ENCODE data around the gene SLC48A1. TPM values are rescaled to one million over a fixed set of nuclear protein-coding genes. Genes with fewer than 3 reads are reported as not detected.

The SLC48A1 gene
- polyA plus RNA-seq, 1 of the 3 experiments (the other 2 are of a cell fraction): 7.3 TPM

GRCh38 chr12:47823422-47824086 is 50.5 kb downstream of the SLC48A1 start (continued):
- TF ChIP-seq ZBTB33 (IDR thresholded peaks at IDR 0.05; ENCODE audit: borderline replicate concordance, low read depth) (no peak), PBX3 (IDR thresholded peaks at IDR 0.05) (no peak), MXI1 (IDR thresholded peaks at IDR 0.05; ENCODE audit: low read depth, low read length) (no peak), YY1 (IDR thresholded peaks at IDR 0.05; ENCODE audit: low read depth) (no peak), SIN3A (IDR thresholded peaks at IDR 0.05; ENCODE audit: borderline replicate concordance, low read depth, low read length) (no peak), USF1 (IDR thresholded peaks at IDR 0.05; ENCODE audit: borderline replicate concordance, low read depth) (no peak), JUND (IDR thresholded peaks at IDR 0.05) (no peak), TCF12 (IDR thresholded peaks at IDR 0.05) (no peak)

GRCh38 chr12:47824198-47824597 is 51.2 kb downstream of the SLC48A1 start:
- Histone ChIP-seq H3K4me3 (ENCODE audit: low read depth in 2 of 2, low read length in 1 of 2) (no peak overlapping the region), H3K4me1 (ENCODE audit: control insufficient read depth in 1 of 2, insufficient read depth in 2 of 2, low read depth in 1 of 2, low read length in 1 of 2) (peaks cover 21 to 23% of the 10 kb centered on the region in 2 experiments; a peak in 3 of 4 replicates), H3K27ac (ENCODE audit: low read depth in 2 of 2, low read length in 1 of 2) (no peak overlapping the region), H3K9me3 (no peaks in the 10 kb centered on the region), H2AFZ (ENCODE audit: low read depth) (no peak overlapping the region), H4K20me1 (ENCODE audit: insufficient read depth) (no peaks in the 10 kb centered on the region), H3K36me3 (replicated peaks in 1 of 2; ENCODE audit: control insufficient read depth in 1 of 2, insufficient read depth in 2 of 2, low read length in 1 of 2) (no peaks in the 10 kb centered on the region), H3K79me2 (ENCODE audit: insufficient read depth) (peaks cover 17% of the 10 kb centered on the region), H3F3A (replicated peaks; ENCODE audit: insufficient read depth) (peaks cover 9% of the 10 kb centered on the region), H3K4me2 (no peak overlapping the region), H3K9me2 (no peaks in the 10 kb centered on the region), H3K27me3 (ENCODE audit: insufficient read depth) (no peaks in the 10 kb centered on the region), H3K9ac (no peak overlapping the region)
- WGBS (ENCODE audit: low lambda C conversion rate): 93% methylated on average over 2 of the region's 2 CpGs
- no peak for DNase-seq
- ChIA-PET CTCF (interaction anchor here (1.9 to 25.6 kb wide), 3 partner anchors 13 to 112 kb away, joined by 8 to 458 read pairs (median 387); partner anchors contain the start of genes RPAP3 and SLC48A1), POLR2A (no interaction called here)
- TF ChIP-seq MEF2A (IDR thresholded peaks at IDR 0.05; ENCODE audit: borderline replicate concordance, low read depth) (no peak), IRF3 (IDR thresholded peaks at IDR 0.05; ENCODE audit: low read depth, low read length) (no peak), MAX (IDR thresholded peaks at IDR 0.05; ENCODE audit: low read depth) (no peak), TEAD4 (IDR thresholded peaks at IDR 0.05; ENCODE audit: borderline replicate concordance, insufficient read depth) (no peak), REST (IDR thresholded peaks at IDR 0.05; ENCODE audit: low read depth, low read length) (no peak), CHD2 (IDR thresholded peaks at IDR 0.05; ENCODE audit: low read length, partially characterized antibody) (no peak), USF1 (IDR thresholded peaks at IDR 0.05; ENCODE audit: borderline replicate concordance, low read depth) (no peak), SMC3 (IDR thresholded peaks at IDR 0.05; ENCODE audit: low read depth, low read length) (no peak), FOSL2 (IDR thresholded peaks at IDR 0.05; ENCODE audit: borderline replicate concordance, low read depth) (no peak), USF2 (IDR thresholded peaks at IDR 0.05; ENCODE audit: borderline replicate concordance, low read depth, low read length) (no peak), RCOR1 (IDR thresholded peaks at IDR 0.05; ENCODE audit: low read length) (no peak), TAF1 (IDR thresholded peaks at IDR 0.05; ENCODE audit: borderline replicate concordance, low read depth, low read length) (no peak)

All from SK-N-SH (cell line).